HG03460 (cell line): Measurements from ENCODE around the gene SUDS3.
"Not testable (repeated sequence)": the region's sequence is repeated elsewhere in the genome, so short reads cannot be mapped to it uniquely, and the experiment has no call there.

Source experiments
- ATAC-seq: cut with Tn5 transposase; IDR thresholded peaks from one replicate; pipeline ENCODE4 v1.9.1; 2021; ENCODE audit not compliant: unreplicated experiment

The SUDS3 gene

DNA sequence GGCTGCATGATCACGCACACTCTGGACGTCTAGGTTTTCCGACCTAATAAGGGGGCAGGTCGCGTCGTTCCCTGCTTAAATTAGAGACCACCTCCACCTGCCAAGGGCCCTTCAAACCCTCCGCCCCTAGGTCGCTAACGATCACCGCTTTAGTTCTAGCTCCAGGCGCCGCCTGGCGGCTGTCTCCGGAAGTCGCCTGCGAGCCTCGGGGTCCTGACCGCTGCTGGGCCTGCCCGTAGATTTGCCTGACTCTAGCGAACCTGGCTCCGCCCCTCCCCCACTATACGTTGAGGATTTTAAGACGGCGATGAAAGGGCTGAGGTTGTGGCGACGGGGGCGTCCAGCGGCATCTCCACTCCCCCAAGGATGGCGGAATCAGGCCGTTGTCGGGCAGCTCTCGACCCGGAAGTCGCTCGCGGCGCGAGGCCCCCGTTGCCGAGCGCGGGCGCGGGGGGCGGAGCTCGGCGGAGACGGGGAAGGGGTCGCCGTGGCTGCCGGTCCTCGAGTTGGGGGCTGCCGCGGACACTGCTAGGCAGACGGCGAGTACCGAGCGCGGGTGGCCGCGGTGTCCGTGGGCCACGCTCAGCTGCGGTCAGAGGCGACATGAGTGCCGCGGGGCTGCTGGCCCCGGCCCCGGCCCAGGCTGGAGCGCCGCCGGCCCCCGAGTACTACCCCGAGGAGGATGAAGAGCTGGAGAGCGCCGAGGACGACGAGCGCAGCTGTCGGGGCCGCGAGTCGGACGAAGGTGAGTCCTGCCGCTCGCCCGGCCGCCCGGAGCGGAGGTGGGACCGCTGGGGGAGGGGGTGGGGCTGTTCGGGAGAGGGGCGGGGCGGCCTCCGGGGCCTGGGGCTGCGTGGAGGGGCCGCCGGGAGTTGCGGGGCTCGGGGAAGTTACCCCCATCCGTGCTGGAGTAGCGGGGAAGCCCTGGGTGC, at the start of gene SUDS3:
TSS of gene SUDS3 (plus strand) at position 467 of the 932 bp plus-strand sequence. CDS start at position 604, 137 bp downstream.
- no peak for ATAC-seq

DNA sequence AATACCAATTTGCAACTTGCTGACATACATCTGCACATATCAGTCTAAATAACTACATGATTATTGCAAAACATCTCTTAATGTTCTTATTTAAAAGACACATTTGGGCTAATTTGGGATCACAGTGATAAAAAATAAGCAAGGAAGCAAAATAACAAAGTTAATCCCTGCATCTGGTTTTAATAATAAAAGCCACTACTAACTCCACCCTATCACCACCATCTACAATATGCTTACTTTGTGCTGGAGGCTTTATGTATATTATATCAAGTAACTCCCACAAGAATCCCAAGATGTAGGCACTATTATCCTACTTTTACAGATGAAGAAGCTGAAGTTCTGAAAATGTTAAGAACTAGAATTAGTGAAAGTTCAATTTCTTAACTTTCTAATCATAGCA, 49.4 kb upstream of the SUDS3 start:
- no peak for ATAC-seq

GRCh38 chr12:118327391-118327790, 49.0 kb upstream of the SUDS3 start:
- ATAC-seq = no peak

- no peak for ATAC-seq
Measured at GRCh38 chr12:118328486-118329330, 47.6 kb upstream of the SUDS3 start.

DNA sequence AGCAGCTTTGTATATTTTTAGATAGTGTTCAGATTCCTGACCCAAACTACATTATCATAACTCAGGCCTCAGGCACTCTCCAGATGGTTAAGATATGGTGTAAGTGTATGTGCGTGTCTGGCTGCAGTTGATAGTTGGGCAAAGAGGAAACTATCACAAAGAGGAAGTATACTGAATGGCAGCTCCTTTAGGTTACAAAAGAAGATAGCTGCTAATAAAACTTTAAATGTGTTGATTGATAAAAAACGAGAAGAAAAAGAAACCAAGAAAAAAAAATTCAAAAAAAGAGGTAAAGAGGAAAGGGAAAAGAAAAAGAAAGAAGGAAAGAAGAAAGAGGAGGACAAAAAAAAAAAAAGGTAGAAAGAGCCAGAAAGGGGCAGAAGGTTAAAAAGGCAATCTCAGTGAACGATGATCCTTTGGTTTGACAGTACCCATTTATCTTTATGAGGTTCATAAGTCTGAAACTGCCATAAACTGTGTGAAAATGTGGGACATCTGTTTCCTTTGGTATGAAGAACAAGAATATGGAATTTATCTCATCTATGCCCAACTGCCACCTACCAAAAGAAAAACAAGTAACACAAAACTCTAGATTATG, 45.8 kb upstream of the SUDS3 start:
- ATAC-seq = peak; percentile 77

DNA sequence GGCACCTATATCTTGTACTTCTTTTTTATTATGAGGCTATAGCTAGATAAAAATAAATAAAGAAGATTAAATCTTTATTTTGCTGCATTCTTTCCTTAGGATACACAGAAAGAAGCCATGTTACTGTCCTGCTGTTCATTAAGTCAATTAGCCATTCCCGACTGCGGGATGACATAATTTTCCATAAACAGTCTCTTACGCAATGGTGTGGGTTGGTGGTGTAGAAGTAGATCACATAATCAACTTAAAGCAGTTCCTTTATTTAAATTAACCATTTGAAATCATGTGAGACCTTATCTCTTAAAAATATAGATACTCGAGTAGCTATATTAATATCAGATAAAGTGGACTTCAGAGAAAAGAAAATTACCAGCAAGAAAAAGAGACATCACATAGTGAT, 43.8 kb upstream of the SUDS3 start:
- no peak for ATAC-seq

DNA sequence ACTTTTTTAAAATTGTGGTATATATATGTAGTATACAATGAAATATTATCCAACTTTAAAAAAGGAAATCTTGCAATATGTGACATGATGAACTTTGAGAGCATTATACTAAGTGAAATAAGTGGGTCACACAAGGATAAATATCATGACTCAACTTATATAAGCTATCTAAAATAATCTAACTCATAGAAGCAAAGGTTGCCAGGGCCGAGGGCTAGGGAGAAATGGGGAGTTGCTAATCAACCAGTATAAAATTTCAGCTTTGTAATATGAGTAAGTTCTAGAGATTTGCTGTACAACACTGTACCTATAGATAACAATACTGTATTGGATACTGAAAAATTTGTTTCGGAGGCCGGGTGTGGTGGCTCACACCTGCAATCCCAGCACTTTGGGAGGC, 42.1 kb upstream of the SUDS3 start:
- no peak for ATAC-seq

DNA sequence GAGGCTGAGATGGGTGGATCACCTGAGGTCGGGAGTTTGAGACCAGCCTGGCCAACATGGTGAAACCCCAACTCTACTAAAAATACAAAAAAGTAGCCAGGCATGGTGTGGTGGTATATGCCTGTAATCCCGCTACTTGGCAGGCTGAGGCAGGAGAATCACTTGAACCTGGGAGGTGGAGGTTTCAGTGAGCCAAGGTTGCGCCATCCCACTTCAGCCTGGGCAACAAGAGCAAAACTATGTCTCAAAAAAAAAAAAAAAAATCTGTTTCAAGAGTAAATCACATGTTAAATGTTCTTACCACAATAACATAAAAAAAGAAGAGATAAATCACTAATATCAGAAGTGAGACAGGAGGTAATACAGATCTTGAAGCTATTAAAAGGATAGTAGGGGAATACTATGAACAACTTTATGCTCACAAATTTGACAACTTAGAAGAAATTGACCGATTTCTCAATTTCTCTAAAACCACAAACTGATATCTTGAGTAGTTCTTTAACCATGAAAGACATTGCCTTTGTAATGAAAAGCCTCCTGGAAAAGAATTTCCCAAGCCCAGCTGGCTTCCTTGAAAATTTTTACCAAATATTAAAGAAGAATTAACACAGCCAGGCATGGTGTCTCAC, 41.3 kb upstream of the SUDS3 start:
- ATAC-seq = no peak

- no peak for ATAC-seq
Measured at GRCh38 chr12:118336123-118336522, 40.2 kb upstream of the SUDS3 start.

DNA sequence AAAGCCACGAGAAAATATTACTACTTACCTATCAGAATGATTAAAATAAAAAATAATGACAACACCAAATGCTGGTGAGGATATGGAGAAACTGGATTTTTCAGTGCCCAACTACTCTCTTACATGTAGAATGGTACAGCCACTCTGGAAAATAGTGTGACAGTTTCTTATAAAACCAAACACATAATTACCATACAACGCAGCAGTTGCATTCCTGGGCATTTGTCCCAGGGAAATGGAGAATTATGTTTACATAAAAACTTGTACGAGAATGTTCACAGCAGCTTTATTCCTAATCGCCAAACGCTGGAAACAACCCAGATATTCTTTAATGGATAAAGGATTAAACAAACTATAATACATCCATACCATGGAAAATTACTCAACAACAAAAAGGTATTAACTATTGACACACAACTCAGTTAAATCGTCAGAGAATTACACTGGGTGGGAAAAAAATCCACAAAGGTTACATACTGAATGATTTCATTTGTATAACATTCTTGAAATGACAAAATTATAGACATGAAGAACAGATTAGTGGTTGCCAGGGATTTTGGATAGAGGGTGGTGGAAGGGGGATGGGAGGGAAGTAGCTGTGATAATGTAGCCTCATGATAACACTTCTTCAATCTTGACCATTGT, 39.0 kb upstream of the SUDS3 start:
- no peak for ATAC-seq

DNA sequence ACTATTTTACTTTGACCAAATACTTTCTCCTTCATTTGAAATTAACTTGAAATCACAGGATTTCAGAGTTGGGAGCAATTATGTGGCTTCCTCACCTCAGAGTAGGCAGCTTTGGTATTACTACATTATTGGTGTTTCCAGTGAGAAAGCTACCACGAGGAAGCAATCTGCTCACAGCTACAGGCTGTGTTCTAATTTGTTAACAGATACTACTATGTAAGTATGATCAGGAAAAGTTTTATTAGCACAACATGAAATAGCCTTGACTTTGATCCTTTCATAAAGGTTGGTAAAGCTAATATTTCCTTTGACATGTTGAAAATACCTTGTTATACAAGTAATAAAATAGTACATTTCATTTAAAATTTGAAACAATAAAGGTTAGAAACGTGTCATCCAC, 34.3 kb upstream of the SUDS3 start:
- ATAC-seq = no peak

GRCh38 chr12:118344829-118345228, 31.5 kb upstream of the SUDS3 start:
- no peak for ATAC-seq

- ATAC-seq = no peak
Measured at GRCh38 chr12:118345355-118345754, 31.0 kb upstream of the SUDS3 start.

DNA sequence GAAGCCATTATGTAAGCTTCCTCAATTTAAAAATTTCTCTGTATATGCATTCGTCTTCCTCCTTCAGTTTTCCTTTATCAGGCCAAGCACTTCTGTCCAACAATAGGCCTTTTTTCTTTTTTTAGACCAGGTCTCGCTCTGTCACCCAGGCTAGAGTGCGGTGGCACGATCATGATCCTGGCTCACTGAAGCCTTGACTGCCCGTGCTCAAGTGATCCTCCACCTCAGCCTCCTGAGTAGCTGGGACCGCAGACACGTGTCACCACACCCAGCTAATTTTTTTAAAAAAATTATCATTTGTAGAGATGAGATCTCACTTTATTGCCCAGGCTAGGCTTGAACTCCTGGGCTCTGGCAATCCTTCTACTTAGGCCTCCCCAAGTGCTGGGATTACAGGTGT, 29.5 kb upstream of the SUDS3 start:
- ATAC-seq = peak; percentile 78

DNA sequence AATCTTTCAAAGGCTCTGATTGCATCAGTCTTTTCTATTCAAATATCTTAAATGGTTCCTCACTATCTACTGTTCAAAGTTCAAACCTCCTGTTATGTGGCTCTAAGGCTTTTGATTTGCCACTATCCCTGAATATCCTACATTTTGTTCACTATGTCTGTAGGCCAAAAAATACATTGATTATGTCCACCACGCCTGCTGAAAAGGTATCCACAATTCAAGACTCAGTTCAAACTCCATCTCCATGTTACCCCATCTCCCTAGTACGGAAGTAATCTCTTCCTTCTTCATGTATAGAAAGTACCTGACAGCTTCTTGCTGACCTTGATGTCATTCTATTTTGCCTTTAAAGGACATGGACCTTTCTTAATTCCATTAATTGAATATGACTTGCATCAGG, 28.4 kb upstream of the SUDS3 start:
- ATAC-seq = no peak

- no peak for ATAC-seq
Measured at GRCh38 chr12:118350908-118351559, 25.3 kb upstream of the SUDS3 start.

DNA sequence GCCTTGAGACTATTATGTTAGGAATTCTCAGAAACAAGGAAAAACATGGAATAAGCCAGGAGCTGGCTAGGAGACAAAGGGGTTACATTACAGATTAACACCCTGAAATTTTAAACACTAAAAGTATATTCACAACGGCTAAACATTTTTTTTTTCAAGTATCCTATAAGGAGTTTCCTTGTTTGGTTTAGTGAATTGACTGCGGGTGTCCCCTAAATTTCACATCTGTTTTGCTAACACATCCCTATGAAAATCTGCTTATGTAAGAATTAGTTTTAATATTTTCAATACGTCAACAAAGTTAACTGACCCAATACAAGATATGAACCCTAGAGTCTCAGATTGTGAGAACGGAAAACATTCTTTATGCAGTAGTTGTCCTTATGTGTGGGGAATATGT, 22.6 kb upstream of the SUDS3 start:
- no peak for ATAC-seq

DNA sequence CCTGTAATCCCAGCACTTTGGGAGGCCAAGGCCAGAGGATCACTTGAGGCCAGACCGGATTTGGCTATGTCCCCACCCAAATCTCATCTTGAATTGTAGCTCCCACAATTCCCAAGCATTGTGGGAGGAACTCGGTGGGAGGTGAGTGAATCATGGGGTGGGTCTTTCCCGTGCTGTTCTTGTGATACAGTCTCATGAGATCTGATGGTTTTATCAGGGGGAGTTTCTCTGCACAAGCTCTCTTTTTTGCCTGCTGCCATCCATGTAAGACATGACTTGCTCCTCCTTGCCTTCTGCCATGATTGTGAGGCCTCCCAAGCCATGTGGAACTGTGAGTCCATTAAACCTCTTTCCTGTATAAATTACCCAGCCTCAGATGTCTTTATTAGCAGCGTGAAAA, 21.9 kb upstream of the SUDS3 start:
- ATAC-seq = not testable (repeated sequence)

- no peak for ATAC-seq
Measured at GRCh38 chr12:118354903-118355302, 21.5 kb upstream of the SUDS3 start.

DNA sequence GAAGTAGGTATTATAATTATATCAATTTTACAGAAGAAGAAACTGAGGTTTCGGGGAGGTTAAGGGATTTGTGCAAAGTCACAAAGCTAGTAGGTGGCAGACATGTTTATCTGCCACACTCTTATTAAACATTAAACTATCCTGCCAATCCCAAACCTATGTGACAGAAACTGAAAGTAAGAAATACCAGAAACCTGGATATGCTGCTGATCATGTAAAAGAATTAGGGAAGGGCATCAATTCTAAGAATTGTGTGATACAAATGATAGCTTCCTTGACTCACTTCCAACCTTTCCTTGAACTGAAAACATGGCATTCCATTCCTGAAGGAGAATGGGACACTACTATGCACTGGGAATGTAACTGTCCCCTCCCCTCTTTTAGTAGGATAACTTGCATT, 20.5 kb upstream of the SUDS3 start:
- no peak for ATAC-seq
